Measurements from ENCODE around the gene KCNQ2. TPM values are rescaled to one million over a fixed set of nuclear protein-coding genes. Genes with fewer than 3 reads are reported as not detected.

Gene KCNQ2
- total RNA-seq, 1 donor from 2014 or later = not detected

DNA sequence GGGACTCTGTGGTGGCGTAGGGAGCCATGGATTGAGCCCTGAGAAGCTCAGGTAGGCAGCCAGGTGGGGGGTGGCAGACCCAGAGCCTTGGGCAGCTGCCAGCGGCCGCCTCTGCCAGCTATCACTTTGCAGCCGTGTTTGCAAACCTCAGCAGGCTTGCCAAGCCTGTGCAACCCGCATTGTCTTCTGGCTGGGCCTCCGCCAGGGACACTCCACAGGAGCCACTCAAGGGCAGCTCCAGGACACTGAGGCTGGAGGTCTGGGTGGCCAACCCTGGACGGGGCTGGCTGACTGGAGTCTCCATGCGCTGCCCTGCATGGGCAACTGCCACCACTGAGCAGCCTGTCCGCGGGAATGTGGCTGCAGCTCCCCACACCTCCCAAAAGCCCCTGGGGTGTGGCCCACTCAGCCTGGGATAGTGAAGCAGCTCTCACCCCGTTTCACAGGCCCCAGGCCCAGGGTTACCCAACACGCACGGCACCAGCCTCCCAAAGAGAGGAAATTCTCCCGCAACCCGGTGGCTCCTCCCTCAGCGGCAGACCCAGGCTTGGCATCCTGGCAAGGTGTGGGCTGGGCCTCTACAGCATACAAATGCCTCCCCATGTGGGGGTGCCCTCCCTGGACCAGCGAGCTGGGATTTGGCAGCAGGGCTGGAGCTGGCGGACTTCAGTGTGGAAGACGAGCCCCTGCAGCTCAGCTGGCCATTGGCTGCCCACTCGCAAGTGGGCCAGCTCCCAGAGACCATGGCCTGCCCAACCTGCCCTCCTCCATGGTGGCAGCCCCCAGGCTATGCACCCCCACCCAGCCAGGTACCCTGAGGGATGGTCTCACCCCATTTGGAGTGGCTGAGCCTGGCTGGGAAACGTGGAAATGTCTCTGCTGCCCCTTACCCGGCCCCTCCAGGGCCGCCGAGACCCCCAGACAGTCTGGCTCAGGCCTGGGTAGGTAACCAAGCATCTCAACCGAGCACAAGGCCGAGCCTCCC, 114.2 kb downstream of the KCNQ2 start:
- no peak for DNase-seq (ENCODE audit: low spot score)

- no peak for DNase-seq (ENCODE audit: low spot score)
Measured at GRCh38 chr20:63356931-63357879, 115.2 kb downstream of the KCNQ2 start.

GRCh38 chr20:63356511-63356910, 115.9 kb downstream of the KCNQ2 start:
- DNase-seq (ENCODE audit: low spot score) = no peak

DNA sequence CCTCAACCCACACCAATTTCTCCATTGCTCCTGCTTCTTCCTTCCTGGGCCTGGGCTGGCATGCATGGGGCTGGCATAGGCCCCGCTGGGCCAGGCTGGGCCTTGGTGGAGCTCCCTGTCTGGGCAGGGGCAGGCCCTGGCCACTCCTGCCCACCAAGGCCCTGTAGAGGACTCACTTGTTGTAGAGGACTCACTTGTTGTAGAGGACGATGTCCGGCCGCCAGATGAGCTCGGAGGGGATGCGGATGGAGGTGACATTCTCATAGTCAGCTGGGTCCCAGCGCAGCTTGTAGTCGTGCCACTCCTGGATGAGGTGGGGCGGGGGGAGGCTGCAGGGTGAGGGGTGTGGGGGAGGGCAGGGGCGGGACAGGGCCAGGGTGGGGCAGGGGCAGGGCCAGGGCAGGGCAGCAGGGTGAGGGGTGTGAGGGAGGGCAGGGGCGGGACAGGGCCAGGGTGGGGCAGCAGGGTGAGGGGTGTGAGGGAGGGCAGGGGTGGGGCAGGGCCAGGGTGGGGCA, 116.6 kb downstream of the KCNQ2 start:
- DNase-seq (ENCODE audit: low spot score) = no peak

DNA sequence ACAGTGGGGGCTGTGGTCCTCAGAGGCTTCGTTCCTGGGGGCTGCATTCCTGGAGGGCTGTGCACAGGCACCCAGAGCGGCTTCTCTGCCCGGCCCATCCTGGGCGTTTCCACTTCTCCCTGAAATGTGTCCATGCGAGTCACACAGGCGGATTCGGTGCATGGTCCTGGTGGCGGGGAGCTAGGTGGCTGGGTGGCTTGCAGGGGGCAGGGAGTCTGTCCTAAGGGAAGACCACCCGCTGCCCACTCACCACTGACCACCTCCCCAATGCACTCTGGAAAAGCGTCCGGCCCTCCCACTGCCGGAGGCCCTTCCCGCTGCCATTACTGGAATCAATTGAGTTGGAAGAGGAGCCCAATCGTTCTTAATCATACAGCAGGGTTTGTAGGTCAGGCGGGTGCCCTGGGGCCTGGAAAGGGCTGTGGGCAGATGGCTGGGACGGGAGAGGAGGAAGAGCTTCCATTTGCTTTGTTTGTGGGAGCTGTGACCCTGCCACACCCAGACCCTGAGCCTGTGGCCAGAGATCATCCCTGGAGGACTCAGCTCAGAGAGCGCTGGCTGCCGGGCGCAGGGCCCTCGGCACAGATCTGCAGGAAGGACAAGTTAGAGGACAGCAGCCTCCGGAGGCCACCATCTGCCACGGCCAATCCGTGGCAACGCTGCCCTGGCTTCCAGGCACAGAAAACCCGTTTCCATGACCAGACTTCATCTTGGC, 117.7 kb downstream of the KCNQ2 start:
- no peak for DNase-seq (ENCODE audit: low spot score)

DNA sequence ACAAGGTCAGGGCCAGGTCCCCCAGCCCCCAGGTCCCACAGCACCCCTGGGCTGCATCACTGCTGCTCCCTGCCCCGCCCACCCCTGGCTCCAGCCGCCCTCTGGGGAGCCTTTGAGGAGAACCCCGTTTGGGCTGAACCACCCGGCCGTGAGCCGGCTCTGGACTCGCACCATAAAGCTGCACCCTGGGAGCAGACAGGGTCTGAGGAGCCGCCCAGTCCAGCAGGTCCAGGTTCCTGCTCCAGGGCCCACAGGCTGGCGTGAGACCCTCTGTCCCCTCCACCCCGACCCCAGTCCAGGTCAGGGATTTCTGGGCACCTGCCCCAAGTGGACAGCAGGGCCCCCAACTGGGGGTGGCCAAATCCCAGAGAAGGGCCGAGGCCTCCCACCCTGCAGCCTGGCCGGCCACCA, 119.6 kb downstream of the KCNQ2 start:
- DNase-seq (ENCODE audit: low spot score) = no peak

GRCh38 chr20:63351811-63352591, 120.5 kb downstream of the KCNQ2 start:
- no peak for DNase-seq (ENCODE audit: low spot score)

DNA sequence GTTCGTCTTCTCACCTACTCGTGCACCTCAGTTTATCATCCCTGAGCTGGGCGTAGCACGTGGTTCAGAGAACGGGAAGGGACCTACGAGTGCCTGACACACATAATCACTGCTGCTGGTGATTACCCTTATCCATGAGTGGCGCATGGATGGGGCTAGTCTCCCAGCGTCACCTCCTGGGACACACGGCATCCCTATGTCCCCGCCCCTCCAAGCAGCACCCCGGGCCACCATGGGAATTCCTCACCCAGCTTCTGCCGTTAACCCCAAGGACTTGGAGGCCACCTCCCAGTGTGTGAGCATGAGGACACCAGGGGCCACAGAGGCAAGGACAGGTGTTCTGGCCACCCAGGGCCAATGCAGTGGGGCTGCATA, 121.1 kb downstream of the KCNQ2 start:
- DNase-seq (ENCODE audit: low spot score) = no peak

DNA sequence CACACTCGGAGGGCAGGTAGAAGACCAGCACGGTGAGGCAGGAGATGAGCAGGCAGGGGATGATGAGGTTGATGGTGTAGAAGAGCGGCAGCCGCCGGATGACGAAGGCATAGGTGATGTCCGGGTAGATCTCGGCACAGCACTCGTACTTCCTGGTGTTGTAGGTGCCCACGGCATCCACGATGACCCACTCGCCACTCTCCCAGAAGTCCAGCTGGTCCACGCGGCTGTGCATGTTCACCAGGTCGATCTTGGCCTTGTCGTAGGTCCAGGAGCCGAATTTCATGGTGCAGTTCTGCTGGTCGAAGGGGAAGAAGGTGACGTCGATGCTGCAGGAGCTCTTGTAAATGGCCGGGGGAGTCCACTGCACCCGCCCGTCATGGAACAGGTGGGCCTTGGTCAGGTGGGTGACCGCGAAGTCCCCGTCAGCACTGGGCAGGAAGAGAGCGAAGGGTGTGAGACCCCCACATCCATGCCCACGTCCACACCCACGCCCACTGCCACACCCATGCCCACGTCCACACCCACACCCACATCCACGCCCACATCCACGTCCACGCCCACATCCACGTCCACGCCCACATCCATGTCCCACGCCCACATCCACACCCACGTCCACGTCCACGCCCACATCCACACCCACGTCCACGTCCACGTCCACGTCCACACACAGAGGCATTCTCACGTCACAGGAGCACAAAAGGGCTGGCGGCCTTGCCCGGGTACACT, 121.7 kb downstream of the KCNQ2 start:
- no peak for DNase-seq (ENCODE audit: low spot score)

Other genes with a start within 250 kb of the KCNQ2 start
- gene BIRC7, start 236.8 kb downstream of the KCNQ2 start, total RNA-seq = 0.60 TPM
- gene NKAIN4, start 218.2 kb downstream of the KCNQ2 start, total RNA-seq = not detected
- 94.8 TPM for gene ARFGAP1, start 199.8 kb downstream of the KCNQ2 start, total RNA-seq
- gene COL20A1, start 179.5 kb downstream of the KCNQ2 start, total RNA-seq = not detected
- not detected for gene CHRNA4, start 111.3 kb downstream of the KCNQ2 start, total RNA-seq
- gene EEF1A2, start 26.4 kb upstream of the KCNQ2 start, total RNA-seq = 20.2 TPM
- 507 TPM for gene PPDPF, start 48.1 kb upstream of the KCNQ2 start, total RNA-seq
- 55.1 TPM for gene PTK6, start 64.7 kb upstream of the KCNQ2 start, total RNA-seq
- 0.26 TPM for gene SRMS, start 75.1 kb upstream of the KCNQ2 start, total RNA-seq
- gene FNDC11, start 81.5 kb upstream of the KCNQ2 start, total RNA-seq = 1.6 TPM
- 35.6 TPM for gene HELZ2, start 101.6 kb upstream of the KCNQ2 start, total RNA-seq
- gene GMEB2, start 154.4 kb upstream of the KCNQ2 start, total RNA-seq = 13.3 TPM
- gene STMN3, start 180.8 kb upstream of the KCNQ2 start, total RNA-seq = 16.5 TPM
- 45.9 TPM for gene RTEL1, start 185.7 kb upstream of the KCNQ2 start, total RNA-seq
- gene TNFRSF6B, start 224.0 kb upstream of the KCNQ2 start, total RNA-seq = 19.8 TPM
- 69.8 TPM for gene ARFRP1, start 235.3 kb upstream of the KCNQ2 start, total RNA-seq
- gene ZGPAT, start 235.4 kb upstream of the KCNQ2 start, total RNA-seq = 29.4 TPM